H9 (cell line): Measurements from ENCODE around the gene DAD1. TPM values are rescaled to one million over a fixed set of nuclear protein-coding genes. Genes with fewer than 3 reads are reported as not detected.

Experiments
- DNase-seq: peaks from one replicate; pipeline ENCODE4 v3.0.0-alpha.2; 2017
- H2AFZ ChIP-seq: one replicate; pipeline ENCODE4 v1.6.1; 2013; ENCODE audit warnings: mild to moderate bottlenecking, low read length, control low read depth, moderate library complexity
- H2AK5ac ChIP-seq: 2 replicates; pipeline ENCODE4 v1.6.1; 2013; ENCODE audit warnings: low read length, control low read depth, mixed read lengths; ENCODE audit not compliant: insufficient read length
- H2BK120ac ChIP-seq: one replicate; pipeline ENCODE4 v1.6.1; 2013; ENCODE audit warnings: low read depth, mild to moderate bottlenecking, low read length, control low read depth, inconsistent platforms; ENCODE audit not compliant: poor library complexity, severe bottlenecking
- H2BK12ac ChIP-seq: 2 replicates; pipeline ENCODE4 v1.6.1; 2013; ENCODE audit warnings: low read length, control low read depth, mixed read lengths, low read depth; ENCODE audit not compliant: insufficient read length
- H2BK15ac ChIP-seq: 2 replicates; pipeline ENCODE4 v1.6.1; 2013; ENCODE audit warnings: low read depth, low read length, control low read depth
- H2BK20ac ChIP-seq: one replicate; pipeline ENCODE4 v1.6.1; 2013; ENCODE audit warnings: low read depth, mild to moderate bottlenecking, low read length, control low read depth, inconsistent platforms; ENCODE audit not compliant: poor library complexity, severe bottlenecking
- H2BK5ac ChIP-seq: 2 replicates; pipeline ENCODE4 v1.6.1; 2013; ENCODE audit warnings: low read length, control low read depth, mixed read lengths; ENCODE audit not compliant: insufficient read length
- H3K14ac ChIP-seq: 2 replicates; pipeline ENCODE4 v1.6.1; 2013; ENCODE audit warnings: low read length, control low read depth; ENCODE audit not compliant: insufficient read depth
- H3K18ac ChIP-seq: 2 replicates; pipeline ENCODE4 v1.6.1; 2013; ENCODE audit warnings: low read depth, mild to moderate bottlenecking, mixed read lengths, low read length, control low read depth; ENCODE audit not compliant: insufficient read length
- H3K23ac ChIP-seq: 2 replicates; pipeline ENCODE4 v1.6.1; 2013; ENCODE audit warnings: low read length, control low read depth, mixed read lengths, low read depth; ENCODE audit not compliant: insufficient read length
- H3K23me2 ChIP-seq: 2 replicates; pipeline ENCODE4 v1.6.1; 2013; ENCODE audit warnings: low read depth, mild to moderate bottlenecking, mixed read lengths, low read length, control low read depth; ENCODE audit not compliant: insufficient read length, poor library complexity, severe bottlenecking
- H3K27ac ChIP-seq: 2 replicates; pipeline ENCODE4 v1.5.1; 2013; ENCODE audit warnings: low read length, control low read depth, mixed read lengths, low read depth; ENCODE audit not compliant: insufficient read length
- H3K27me3 ChIP-seq: 2 replicates; pipeline ENCODE4 v1.6.1; 2013; ENCODE audit warnings: low read length, control low read depth, inconsistent platforms; ENCODE audit not compliant: insufficient read depth
- H3K4ac ChIP-seq: 2 replicates; pipeline ENCODE4 v1.6.1; 2013; ENCODE audit warnings: low read depth, mild to moderate bottlenecking, control low read depth, inconsistent platforms, low read length, moderate library complexity
- H3K4me1 ChIP-seq: 2 replicates; pipeline ENCODE4 v1.6.1; 2013; ENCODE audit warnings: low read length, control low read depth, inconsistent platforms; ENCODE audit not compliant: insufficient read depth
- H3K4me2 ChIP-seq: 2 replicates; pipeline ENCODE4 v1.6.1; 2013; ENCODE audit warnings: low read length, control low read depth, mixed read lengths; ENCODE audit not compliant: insufficient read length, insufficient read depth
- H3K56ac ChIP-seq: 2 replicates; pipeline ENCODE4 v1.6.1; 2013; ENCODE audit warnings: low read depth, mild to moderate bottlenecking, mixed read lengths, low read length, control low read depth; ENCODE audit not compliant: insufficient read length
- H3K79me1 ChIP-seq: 2 replicates; pipeline ENCODE4 v1.6.1; 2013; ENCODE audit warnings: low read depth, mild to moderate bottlenecking, moderate library complexity, low read length, control low read depth, inconsistent platforms; ENCODE audit not compliant: insufficient read depth, poor library complexity, severe bottlenecking
- H3K79me2 ChIP-seq: 2 replicates; pipeline ENCODE4 v1.6.1; 2013; ENCODE audit warnings: low read length, control low read depth, inconsistent platforms; ENCODE audit not compliant: insufficient read depth
- H3K9ac ChIP-seq: 2 replicates; pipeline ENCODE4 v1.6.1; 2013; ENCODE audit warnings: low read length, control low read depth, mixed read lengths; ENCODE audit not compliant: insufficient read length; ENCODE audit errors: extremely low read depth
- H3K9me3 ChIP-seq: one replicate; pipeline ENCODE4 v1.6.1; 2013; ENCODE audit warnings: low read depth, low read length, inconsistent platforms; ENCODE audit not compliant: control insufficient read depth
- H3T11ph ChIP-seq: one replicate; pipeline ENCODE4 v1.6.1; 2013; ENCODE audit warnings: mild to moderate bottlenecking, low read length, control low read depth, inconsistent platforms
- H4K20me1 ChIP-seq: one replicate; pipeline ENCODE4 v1.6.1; 2013; ENCODE audit not compliant: control insufficient read depth, insufficient read length, insufficient read depth
- H4K5ac ChIP-seq: 2 replicates; pipeline ENCODE4 v1.6.1; 2013; ENCODE audit warnings: low read depth, mild to moderate bottlenecking, mixed read lengths, low read length, control low read depth; ENCODE audit not compliant: insufficient read length
- H4K8ac ChIP-seq: replicated peaks from 2 replicates; pipeline ENCODE4 v1.6.1; 2013; ENCODE audit warnings: low read length, control low read depth, mixed read lengths, low read depth; ENCODE audit not compliant: insufficient read length
- H4K91ac ChIP-seq: 2 replicates; pipeline ENCODE4 v1.6.1; 2013; ENCODE audit warnings: low read depth, mild to moderate bottlenecking, moderate library complexity, mixed read lengths, low read length, control low read depth; ENCODE audit not compliant: insufficient read length
- H3K27ac Mint-ChIP-seq, 3 experiments: 2 replicates in 2 of 3; 3 replicates in 1 of 3; pipeline ENCODE4 v1.8.0; 2020 to 2021; ENCODE audit warnings: mixed read lengths in 3 of 3, mild to moderate bottlenecking in 1 of 3, moderate library complexity in 1 of 3
- H3K27me3 Mint-ChIP-seq: 2 replicates; pipeline ENCODE4 v1.8.0; 2021; ENCODE audit warnings: low read depth, mild to moderate bottlenecking, moderate library complexity, mixed read lengths
- H3K36me3 Mint-ChIP-seq, 3 experiments: 2 replicates in 2 of 3; 3 replicates in 1 of 3; pipeline ENCODE4 v1.8.0; 2020 to 2021; ENCODE audit warnings: low read depth in 3 of 3, mixed read lengths in 3 of 3; ENCODE audit not compliant: insufficient read depth in 1 of 3
- H3K4me1 Mint-ChIP-seq, 2 experiments: 2 replicates each; pipeline ENCODE4 v1.8.0; 2020; ENCODE audit warnings: mixed read lengths in 2 of 2
- H3K4me3 Mint-ChIP-seq, 2 experiments: 2 replicates in 1 of 2; 3 replicates in 1 of 2; pipeline ENCODE4 v1.8.0; 2020 to 2021; ENCODE audit warnings: mild to moderate bottlenecking in 2 of 2, mixed read lengths in 2 of 2, moderate library complexity in 1 of 2
- H3K9me3 Mint-ChIP-seq, 2 experiments: 2 replicates in 1 of 2; 3 replicates in 1 of 2; pipeline ENCODE4 v1.8.0; 2020; ENCODE audit warnings: mild to moderate bottlenecking in 2 of 2, mixed read lengths in 2 of 2, moderate library complexity in 1 of 2
- CTCF ChIP-seq: fragments of 200-600 bp; sonication (generic); conservative IDR thresholded peaks from 3 replicates; pipeline ENCODE4 v1.8.0; 2021; ENCODE audit warnings: antibody characterized with exemption, mild to moderate bottlenecking
- WGBS: extraction: QIAGEN DNeasy Blood & Tissue Kit; methylation state at CpG from one replicate; pipeline ENCODE4 v1.1.7; 2013; ENCODE audit warnings: missing lambda C conversion rate, low lambda C conversion rate, mixed read lengths; ENCODE audit not compliant: insufficient read length; ENCODE audit errors: extremely low coverage; 5-methylcytosine and 5-hydroxymethylcytosine counted together
- total RNA-seq: library from RNA; stranded (reverse); gene quantifications from 2 replicates; pipeline ENCODE4 v1.2.1, GENCODE V29; 2021

DAD1 gene
- total RNA-seq, 1 experiment from 2014 or later: 127 TPM

GRCh38 chr14:22587247-22587646, 1.8 kb downstream of the DAD1 start:
- H3K27ac ChIP-seq: no peak overlapping the region
- H4K20me1 ChIP-seq: no peaks in the 10 kb centered on the region
- H3T11ph ChIP-seq: no peak overlapping the region
- H2BK5ac ChIP-seq: no peak overlapping the region
- no peak overlapping the region for H3K4me2 ChIP-seq
- Mint-ChIP-seq H3K9me3 (no peaks in the 10 kb centered on the region), H3K27me3 (no peaks in the 10 kb centered on the region), H3K4me1 (peaks cover 9 to 19% of the 10 kb centered on the region in 2 experiments), H3K4me3 (peak overlapping the region; percentile 31 to 32), H3K36me3 (peaks cover 4 to 12% (median 9%) of the 10 kb centered on the region in 3 experiments; a peak in 6 of 7 replicates), H3K27ac (no peak overlapping the region)
- no peak overlapping the region for H4K8ac ChIP-seq
- peaks cover 18% of the 10 kb centered on the region; the same call in 1 of the 2 replicates for H3K79me2 ChIP-seq
- no peaks in the 10 kb centered on the region for H3K9me3 ChIP-seq
- H3K23me2 ChIP-seq: peaks cover 9% of the 10 kb centered on the region
- no peak overlapping the region for H3K23ac ChIP-seq
- no CpG with 5 or more reads among the region's 5 CpGs for WGBS
- no peak overlapping the region for H2AK5ac ChIP-seq
- no peak overlapping the region for H2BK20ac ChIP-seq
- H2BK120ac ChIP-seq: no peak overlapping the region
- H3K4me1 ChIP-seq: no peaks in the 10 kb centered on the region
- H2BK15ac ChIP-seq: no peak overlapping the region
- no peak for DNase-seq
- no peak overlapping the region for H2BK12ac ChIP-seq
- no peak for TF ChIP-seq CTCF
- H3K4ac ChIP-seq: no peak overlapping the region
- H3K56ac ChIP-seq: no peak overlapping the region
- no peak overlapping the region for H2AFZ ChIP-seq
- H4K5ac ChIP-seq: no peak overlapping the region
- H3K9ac ChIP-seq: no peak overlapping the region
- H3K18ac ChIP-seq: no peak overlapping the region
- H3K79me1 ChIP-seq: peaks cover 7% of the 10 kb centered on the region
- H3K14ac ChIP-seq: no peak overlapping the region
- no peaks in the 10 kb centered on the region for H3K27me3 ChIP-seq
- H4K91ac ChIP-seq: no peak overlapping the region
